Vagina (tissue), 2 donors: Measurements from ENCODE around the gene ROR2. TPM values are rescaled to one million over a fixed set of nuclear protein-coding genes. Genes with fewer than 3 reads are reported as not detected.

ENCODE experiments used
- DNase-seq, 2 donors: peaks; one replicate each; pipeline ENCODE4 v3.0.0-alpha.2; 2017; ENCODE audit errors: extremely low spot score in 2 of 2
- H3K27ac ChIP-seq: fragments of 200-600 bp; sonication (generic); one replicate; pipeline ENCODE4 v1.5.1; 2019
- H3K27me3 ChIP-seq: fragments of 200-600 bp; sonication (generic); one replicate; pipeline ENCODE4 v1.5.1; 2019
- H3K36me3 ChIP-seq, 2 donors: fragments of 200-600 bp; sonication (generic); one replicate each; pipeline ENCODE4 v1.5.1; 2017 to 2019
- H3K4me1 ChIP-seq: fragments of 200-600 bp; sonication (generic); one replicate; pipeline ENCODE4 v1.5.1; 2019
- H3K4me3 ChIP-seq, 2 donors: fragments of 200-600 bp; sonication (generic); 1 replicate in 1 of 2; 2 replicates in 1 of 2; pipeline ENCODE4 v1.5.1; 2016 to 2019
- H3K9me3 ChIP-seq: fragments of 200-600 bp; sonication (generic); one replicate; pipeline ENCODE4 v1.5.1; 2019
- CTCF ChIP-seq, 3 experiments: fragments of 450-650 bp in 2 of 3; fragments of 200-600 bp in 1 of 3; sonication (generic) in 1 of 3; IDR thresholded peaks; one replicate each; pipeline ENCODE4 v1.5.1; 2017 to 2019; ENCODE audit warnings: antibody characterized with exemption in 3 of 3, mild to moderate bottlenecking in 2 of 3, moderate library complexity in 2 of 3
- POLR2A ChIP-seq, 2 donors: fragments of 450-650 bp; IDR thresholded peaks; one replicate each; pipeline ENCODE4 v1.6.1; 2017; ENCODE audit warnings: antibody characterized with exemption in 2 of 2, mild to moderate bottlenecking in 2 of 2, moderate library complexity in 2 of 2
- POLR2AphosphoS5 ChIP-seq, 2 donors: sonication (generic); formaldehyde crosslinking; IDR thresholded peaks; one replicate each; pipeline ENCODE4 v1.9.0; 2017; ENCODE audit warnings: antibody characterized with exemption in 2 of 2, mild to moderate bottlenecking in 2 of 2, low read depth in 1 of 2; ENCODE audit not compliant: insufficient read depth in 1 of 2
- intact Hi-C: fragments of 100-400 bp; cut with DNase I; formaldehyde crosslinking; loops from one replicate; pipeline ENCODE4 v1.15.1; 2023
- total RNA-seq: library from RNA; depleted of rRNA; stranded (reverse); fragments of >200 nt; gene quantifications from one replicate; pipeline ENCODE4 v1.2.3, GENCODE V29; 2016

The ROR2 gene
- total RNA-seq, 1 donor from 2014 or later, result 22.3 TPM

DNA sequence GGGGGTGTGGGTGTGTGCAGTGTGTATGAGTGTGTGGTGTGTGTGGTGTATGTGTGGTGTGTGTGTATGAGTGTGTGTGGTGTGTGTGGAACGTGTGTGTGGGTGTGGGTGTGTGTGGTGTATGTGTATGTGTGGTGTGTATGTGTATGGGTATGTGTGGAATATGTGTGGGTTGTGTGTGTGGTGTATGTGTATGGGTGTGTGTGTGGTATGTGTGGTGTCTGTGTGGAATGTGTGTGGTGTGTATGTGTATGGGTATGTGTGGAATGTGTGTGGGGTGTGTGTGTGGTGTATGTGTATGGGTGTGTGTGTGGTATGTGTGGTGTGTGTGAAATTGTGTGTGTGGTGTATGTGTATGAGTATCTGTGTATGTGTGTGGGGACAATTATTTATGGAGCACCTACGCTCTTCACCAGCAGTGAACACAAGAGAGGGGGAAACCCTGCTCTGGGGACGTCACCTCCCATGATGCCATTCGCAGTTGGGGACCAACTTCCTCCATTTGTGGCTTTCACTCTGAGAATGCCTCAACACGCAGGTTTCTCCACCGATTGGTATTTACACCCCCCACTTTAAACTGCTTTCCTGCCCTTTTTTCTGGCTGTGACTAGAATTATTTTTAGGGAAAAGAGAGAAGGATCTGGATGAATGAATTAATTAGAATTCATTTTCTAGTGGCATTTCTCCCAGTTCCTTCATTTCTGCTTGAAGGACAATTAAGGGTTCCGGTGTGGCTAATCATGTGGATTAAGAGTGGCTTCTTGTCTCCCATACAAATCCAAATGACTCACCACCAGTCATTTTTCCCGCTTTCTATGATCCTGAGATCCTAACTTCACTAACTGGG lies 238.1 kb downstream of the ROR2 start:
- Histone ChIP-seq H3K36me3 (no peaks in the 10 kb centered on the region), H3K4me3 (no peak overlapping the region), H3K9me3 (no peaks in the 10 kb centered on the region), H3K4me1 (peaks cover 7% of the 10 kb centered on the region), H3K27me3 (no peaks in the 10 kb centered on the region), H3K27ac (no peak overlapping the region)
- intact Hi-C loops, result no loop called here
- no peak for DNase-seq
- no peak for TF ChIP-seq POLR2AphosphoS5 (IDR thresholded peaks at IDR 0.05; ENCODE audit: insufficient read depth in 1 of 2, low read depth in 1 of 2)
- no peak for TF ChIP-seq CTCF (IDR thresholded peaks at IDR 0.05)
- TF ChIP-seq POLR2A (IDR thresholded peaks at IDR 0.05), result no peak

- H3K27ac ChIP-seq, result no peak overlapping the region
- no peak for DNase-seq
- no peaks in the 10 kb centered on the region for H3K36me3 ChIP-seq
- H3K27me3 ChIP-seq, result no peaks in the 10 kb centered on the region
- peaks cover 7% of the 10 kb centered on the region for H3K4me1 ChIP-seq
- no peak for TF ChIP-seq POLR2A (IDR thresholded peaks at IDR 0.05)
- TF ChIP-seq CTCF (IDR thresholded peaks at IDR 0.05), result no peak
- TF ChIP-seq POLR2AphosphoS5 (IDR thresholded peaks at IDR 0.05; ENCODE audit: insufficient read depth in 1 of 2, low read depth in 1 of 2), result no peak
- intact Hi-C loops, result no loop called here
- H3K9me3 ChIP-seq, result no peaks in the 10 kb centered on the region
- H3K4me3 ChIP-seq, result no peak overlapping the region
Observed at GRCh38 chr9:91710158-91710557, 239.9 kb downstream of the ROR2 start.

DNA sequence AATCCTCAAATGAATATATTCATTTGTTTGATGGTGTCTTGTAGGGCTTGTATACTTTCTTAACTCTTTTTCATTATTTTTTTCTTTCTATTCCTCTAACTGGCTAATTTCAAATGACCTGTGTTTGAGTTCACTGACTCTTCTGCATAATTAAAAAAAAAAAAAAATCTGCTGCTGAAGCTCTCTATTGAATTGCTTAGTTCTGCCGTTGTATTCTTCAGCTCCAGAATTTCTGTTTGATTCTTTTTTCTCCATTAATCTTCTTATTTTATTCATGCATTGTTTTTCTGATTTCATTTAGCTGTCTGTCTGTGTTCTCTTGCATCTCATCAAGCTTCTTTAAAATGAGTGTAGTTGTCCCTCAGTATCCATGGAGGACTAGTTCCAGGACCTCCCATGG lies 244.6 kb downstream of the ROR2 start:
- no peaks in the 10 kb centered on the region for H3K36me3 ChIP-seq
- H3K9me3 ChIP-seq, result no peaks in the 10 kb centered on the region
- no peak for DNase-seq
- intact Hi-C loops, result no loop called here
- no peaks in the 10 kb centered on the region for H3K4me1 ChIP-seq
- no peaks in the 10 kb centered on the region for H3K27me3 ChIP-seq
- no peak for TF ChIP-seq POLR2A (IDR thresholded peaks at IDR 0.05)
- TF ChIP-seq CTCF (IDR thresholded peaks at IDR 0.05), result no peak
- no peak for TF ChIP-seq POLR2AphosphoS5 (IDR thresholded peaks at IDR 0.05; ENCODE audit: insufficient read depth in 1 of 2, low read depth in 1 of 2)
- no peak overlapping the region for H3K4me3 ChIP-seq
- no peak overlapping the region for H3K27ac ChIP-seq

GRCh38 chr9:91700475-91700874 lies 249.6 kb downstream of the ROR2 start:
- no peak for TF ChIP-seq POLR2A (IDR thresholded peaks at IDR 0.05)
- no peak for TF ChIP-seq CTCF (IDR thresholded peaks at IDR 0.05)
- no peak for TF ChIP-seq POLR2AphosphoS5 (IDR thresholded peaks at IDR 0.05; ENCODE audit: insufficient read depth in 1 of 2, low read depth in 1 of 2)

DNA sequence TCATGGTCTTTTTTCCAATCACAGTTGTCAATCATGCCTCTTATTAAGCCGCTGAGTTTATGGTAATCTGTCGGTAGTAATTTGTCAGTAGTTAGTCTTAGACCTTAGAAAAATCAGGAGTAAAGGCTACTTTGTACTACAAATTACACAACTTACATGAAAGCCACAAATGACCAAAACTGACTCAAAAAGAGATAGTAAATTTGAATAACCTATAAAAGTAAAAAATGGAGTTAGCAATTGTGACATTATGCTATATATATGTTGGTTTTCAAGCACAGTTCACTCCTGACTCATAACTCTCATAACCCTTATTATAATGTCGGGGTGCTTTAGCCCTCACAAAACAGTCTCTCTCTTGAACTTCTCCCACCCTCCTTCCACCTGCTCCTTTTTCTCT lies 251.8 kb downstream of the ROR2 start:
- Histone ChIP-seq H3K27me3 (no peaks in the 10 kb centered on the region), H3K4me1 (no peaks in the 10 kb centered on the region), H3K36me3 (no peaks in the 10 kb centered on the region), H3K4me3 (no peak overlapping the region), H3K9me3 (no peaks in the 10 kb centered on the region), H3K27ac (no peak overlapping the region)
- no peak for DNase-seq
- intact Hi-C loops, result no loop called here
- TF ChIP-seq POLR2A (IDR thresholded peaks at IDR 0.05) (no peak), CTCF (IDR thresholded peaks at IDR 0.05) (no peak), POLR2AphosphoS5 (IDR thresholded peaks at IDR 0.05; ENCODE audit: insufficient read depth in 1 of 2, low read depth in 1 of 2) (no peak)

More at GRCh38 chr9:91700475-91700874, 249.6 kb downstream of the ROR2 start:
- intact Hi-C loops, result no loop called here
- no peaks in the 10 kb centered on the region for H3K27me3 ChIP-seq
- H3K36me3 ChIP-seq, result no peaks in the 10 kb centered on the region
- no peaks in the 10 kb centered on the region for H3K9me3 ChIP-seq
- no peak overlapping the region for H3K4me3 ChIP-seq
- no peak overlapping the region for H3K27ac ChIP-seq
- DNase-seq, result no peak
- no peaks in the 10 kb centered on the region for H3K4me1 ChIP-seq
